Frontal cortex (tissue), 4 donors: ENCODE data around the gene RUNDC3A. TPM values are rescaled to one million over a fixed set of nuclear protein-coding genes. Genes with fewer than 3 reads are reported as not detected.
"Not testable (repeated sequence)": the region's sequence is repeated elsewhere in the genome, so short reads cannot be mapped to it uniquely, and the experiment has no call there.

Experiments
- DNase-seq, 2 donors: peaks; one replicate each; pipeline ENCODE4 v3.0.0; 2012; ENCODE audit warnings: low spot score in 2 of 2
- FAIRE-seq: peaks from 2 replicates; lab custom pipeline; 2012; peaks lifted over from hg19 to GRCh38; lab: Jason Lieb, UNC
- total RNA-seq: library from RNA; depleted of rRNA; stranded (reverse); fragments of >200 nt; gene quantifications from one replicate; pipeline ENCODE4 v1.2.3, GENCODE V29; 2014
- donor health status: control.
- donor health status: control.
- donor health status: control.

RUNDC3A gene
- total RNA-seq, 1 donor from 2014 or later = 123 TPM

GRCh38 chr17:44352828-44353671, 44.6 kb downstream of the RUNDC3A start:
- DNase-seq (peak in 1 of 2 donors; percentile 20), FAIRE-seq (no peak)

GRCh38 chr17:44353672-44354331, 45.4 kb downstream of the RUNDC3A start:
- DNase-seq (peak in 1 of 2 donors; percentile 54), FAIRE-seq (no peak)

GRCh38 chr17:44354582-44355561, 46.5 kb downstream of the RUNDC3A start:
- FAIRE-seq = no peak
- DNase-seq = peak in 1 of 2 donors; percentile 53

GRCh38 chr17:44355642-44356099, 47.3 kb downstream of the RUNDC3A start:
- FAIRE-seq = no peak
- DNase-seq = peak in 1 of 2 donors; percentile 18

- FAIRE-seq (no peak), DNase-seq (no peak)
These were observed 47.8 kb downstream of the RUNDC3A start for GRCh38 chr17:44356241-44356640.

- no peak for DNase-seq
- no peak for FAIRE-seq
These were observed 49.7 kb downstream of the RUNDC3A start for GRCh38 chr17:44358066-44358465.

- DNase-seq (no peak), FAIRE-seq (no peak)
These were observed 50.6 kb downstream of the RUNDC3A start for GRCh38 chr17:44359006-44359405.

- no peak for FAIRE-seq
- DNase-seq = no peak
These were observed 51.2 kb downstream of the RUNDC3A start for GRCh38 chr17:44359458-44360143.

GRCh38 chr17:44360144-44360533, 51.7 kb downstream of the RUNDC3A start:
- no peak for FAIRE-seq

GRCh38 chr17:44360826-44361225, 52.4 kb downstream of the RUNDC3A start:
- FAIRE-seq (no peak), DNase-seq (no peak)

More at GRCh38 chr17:44360144-44360533, 51.7 kb downstream of the RUNDC3A start:
- DNase-seq = no peak

GRCh38 chr17:44361292-44362260, 53.2 kb downstream of the RUNDC3A start:
- FAIRE-seq (no peak), DNase-seq (no peak)

- DNase-seq (no peak), FAIRE-seq (no peak)
These were observed 54.1 kb downstream of the RUNDC3A start for GRCh38 chr17:44362459-44362948.

GRCh38 chr17:44362949-44363612, 54.7 kb downstream of the RUNDC3A start:
- DNase-seq (peak in 1 of 2 donors; percentile 66), FAIRE-seq (no peak)

GRCh38 chr17:44363613-44364159, 55.3 kb downstream of the RUNDC3A start, which contains the start of gene FAM171A2:
Gene FAM171A2, minus strand, starts transcription at chr17:44363853. Its CDS starts 139 bp downstream, at chr17:44363714.
- FAIRE-seq (no peak), DNase-seq (peak; percentile 82 to 85)

- not testable (repeated sequence) for FAIRE-seq, DNase-seq
These were observed 56.6 kb downstream of the RUNDC3A start for GRCh38 chr17:44365051-44365450.

GRCh38 chr17:44367231-44367979, 59.0 kb downstream of the RUNDC3A start:
- FAIRE-seq (no peak), DNase-seq (no peak)
